RPMI8226 (cell line): Measurements from ENCODE around the gene ALPP.
"Not testable (repeated sequence)": the region's sequence is repeated elsewhere in the genome, so short reads cannot be mapped to it uniquely, and the experiment has no call there.

Experiments
- DNase-seq: peaks from one replicate; pipeline ENCODE4 v3.0.0-alpha.2; 2015

The ALPP gene

GRCh38 chr2:232341061-232341738 lies 37.4 kb upstream of the ALPP start:
- DNase-seq: no peak

- DNase-seq: no peak
Measured at GRCh38 chr2:232341739-232342126, 36.8 kb upstream of the ALPP start.

- no peak for DNase-seq
Measured at GRCh38 chr2:232342635-232343565, 35.7 kb upstream of the ALPP start.

GRCh38 chr2:232343821-232344220 lies 34.7 kb upstream of the ALPP start:
- DNase-seq: no peak

- DNase-seq: no peak
Measured at GRCh38 chr2:232345251-232345650, 33.3 kb upstream of the ALPP start.

GRCh38 chr2:232347369-232347768 lies 31.2 kb upstream of the ALPP start:
- DNase-seq: no peak

- peak; percentile 58 for DNase-seq
Measured at GRCh38 chr2:232348936-232349335, 29.6 kb upstream of the ALPP start.

GRCh38 chr2:232349546-232349945 lies 29.0 kb upstream of the ALPP start:
- no peak for DNase-seq

- DNase-seq: no peak
Measured at GRCh38 chr2:232349946-232350635, 28.5 kb upstream of the ALPP start.

GRCh38 chr2:232350804-232351685 lies 27.5 kb upstream of the ALPP start:
- no peak for DNase-seq

GRCh38 chr2:232351686-232352510 lies 26.7 kb upstream of the ALPP start:
- no peak for DNase-seq

- DNase-seq: no peak
Measured at GRCh38 chr2:232352511-232353091, 25.9 kb upstream of the ALPP start.

GRCh38 chr2:232353096-232353495 lies 25.5 kb upstream of the ALPP start:
- no peak for DNase-seq

GRCh38 chr2:232353660-232354059 lies 24.9 kb upstream of the ALPP start:
- DNase-seq: no peak

- no peak for DNase-seq
Measured at GRCh38 chr2:232354069-232354468, 24.5 kb upstream of the ALPP start.

GRCh38 chr2:232361646-232362045 lies 16.9 kb upstream of the ALPP start:
- DNase-seq: no peak

GRCh38 chr2:232362174-232362900 lies 16.2 kb upstream of the ALPP start:
- DNase-seq: peak; percentile 89

GRCh38 chr2:232363064-232363783 lies 15.3 kb upstream of the ALPP start:
- not testable (repeated sequence) for DNase-seq

GRCh38 chr2:232363784-232364615 lies 14.6 kb upstream of the ALPP start:
- peak; percentile 71 for DNase-seq
